ENCODE data around the gene STARD5. TPM values are rescaled to one million over a fixed set of nuclear protein-coding genes. Genes with fewer than 3 reads are reported as not detected.

Gene STARD5
- total RNA-seq, 2 donors from 2014 or later = 1.3 to 9.6 TPM

GRCh38 chr15:81261172-81261811 lies 62.6 kb downstream of the STARD5 start:
- 75 to 80% methylated on average over 6 of the region's 6 CpGs for WGBS, 2 donors
- Histone ChIP-seq H3K9me3 (no peaks in the 10 kb centered on the region), H3K4me3 (no peak overlapping the region), H3K27ac (no peak overlapping the region), H3K4me1 (peaks cover 12% of the 10 kb centered on the region), H3K36me3 (replicated peaks in 1 of 2; ENCODE audit: insufficient read depth in 1 of 2, low read depth in 2 of 2) (no peaks in the 10 kb centered on the region), H3K27me3 (no peaks in the 10 kb centered on the region)
- TF ChIP-seq CTCF (IDR thresholded peaks at IDR 0.05) (no peak), POLR2A (IDR thresholded peaks at IDR 0.05) (no peak)
- ATAC-seq (no peak), DNase-seq (no peak)
- intact Hi-C loops (cut with DNase I) = loop anchor here (10.0 kb wide), 2 partner anchors 106 to 276 kb away; partner anchors contain the start of gene MESD

- H3K27me3 ChIP-seq = no peaks in the 10 kb centered on the region
- no peak overlapping the region for H3K27ac ChIP-seq
- TF ChIP-seq POLR2A (IDR thresholded peaks at IDR 0.05) (no peak), CTCF (IDR thresholded peaks at IDR 0.05) (no peak)
- no peaks in the 10 kb centered on the region for H3K4me1 ChIP-seq
- no peaks in the 10 kb centered on the region for H3K9me3 ChIP-seq
- intact Hi-C loops (cut with DNase I) = loop anchor here (10.0 kb wide), 2 partner anchors 105 to 275 kb away; partner anchors contain the start of gene MESD
- no peak overlapping the region for H3K4me3 ChIP-seq
- DNase-seq (no peak), ATAC-seq (no peak)
- 76 to 80% methylated on average over 4 of the region's 4 CpGs for WGBS, 2 donors
- H3K36me3 ChIP-seq (replicated peaks in 1 of 2; ENCODE audit: insufficient read depth in 1 of 2, low read depth in 2 of 2) = no peaks in the 10 kb centered on the region
These were observed 64.1 kb downstream of the STARD5 start for GRCh38 chr15:81259760-81260298.

Other genes starting within 250 kb of the STARD5 start
- not detected for gene CFAP161, start 189.9 kb downstream of the STARD5 start, total RNA-seq
- gene IL16, start 127.3 kb downstream of the STARD5 start, total RNA-seq = 1 to 10 TPM; 2.9 to 4.9 TPM
- under 1 TPM in 1 of 2 donors, not detected in 1; 0.33 TPM for gene TMC3, start 50.1 kb upstream of the STARD5 start, total RNA-seq